Gastrocnemius medialis (tissue), 4 donors: ENCODE measurements around the gene LRRC8E. TPM values are rescaled to one million over a fixed set of nuclear protein-coding genes. Genes with fewer than 3 reads are reported as not detected.

Source experiments
- ATAC-seq, 2 donors: fragments of 150-250 bp; one replicate each; pipeline ENCODE4 v1.9.1; 2016
- DNase-seq, 2 donors: peaks; one replicate each; pipeline ENCODE4 v3.0.0-alpha.2; 2019
- H3K27ac ChIP-seq, 4 donors: fragments of 200-600 bp; sonication (generic); 1 replicate in 1 of 4; 2 replicates in 3 of 4; pipeline ENCODE4 v1.5.1; 2016 to 2018; ENCODE audit warnings: mild to moderate bottlenecking in 2 of 4, moderate library complexity in 1 of 4
- H3K27me3 ChIP-seq, 3 donors: fragments of 200-600 bp; sonication (generic) in 2 of 3; 1 replicate in 1 of 3; 2 replicates in 2 of 3; pipeline versions ENCODE4 v1.5.1 to v1.6.0; 2016 to 2019; ENCODE audit warnings: mild to moderate bottlenecking in 1 of 3, moderate library complexity in 1 of 3
- H3K36me3 ChIP-seq, 2 donors: fragments of 200-600 bp; sonication (generic) in 1 of 2; one replicate each; pipeline ENCODE4 v1.5.1; 2017 to 2018
- H3K4me1 ChIP-seq, 2 donors: fragments of 200-600 bp; sonication (generic) in 1 of 2; one replicate each; pipeline ENCODE4 v1.5.1; 2016 to 2017; ENCODE audit warnings: mild to moderate bottlenecking in 2 of 2
- H3K4me3 ChIP-seq, 4 donors: fragments of 200-600 bp; sonication (generic) in 3 of 4; 1 replicate in 1 of 4; 2 replicates in 3 of 4; pipeline ENCODE4 v1.5.1; 2016 to 2019; ENCODE audit warnings: mild to moderate bottlenecking in 2 of 4
- H3K9me3 ChIP-seq, 3 donors: fragments of 200-600 bp; sonication (generic) in 2 of 3; 1 replicate in 1 of 3; 2 replicates in 2 of 3; pipeline ENCODE4 v1.5.1; 2016 to 2019
- CTCF ChIP-seq, 5 experiments: fragments of 450-650 bp in 3 of 5; fragments of 200-600 bp in 2 of 5; sonication (generic) in 2 of 5; IDR thresholded peaks in 4 of 5; conservative IDR thresholded peaks in 1 of 5; 1 replicate in 4 of 5; 2 replicates in 1 of 5; pipeline ENCODE4 v1.5.1; 2016 to 2019; ENCODE audit warnings: antibody characterized with exemption in 5 of 5, mild to moderate bottlenecking in 3 of 5, moderate library complexity in 3 of 5
- POLR2A ChIP-seq, 2 donors: fragments of 450-650 bp; IDR thresholded peaks; one replicate each; pipeline ENCODE4 v1.6.1; 2017; ENCODE audit warnings: antibody characterized with exemption in 2 of 2, mild to moderate bottlenecking in 2 of 2, moderate library complexity in 2 of 2
- in situ Hi-C, 4 donors: fragments of 200-750 bp; cut with MboI; loops; one replicate each; pipeline versions ENCODE4 v1.15.0 to v1.8.0; 2017; ENCODE audit warnings: low sequenced_read_pairs in 4 of 4
- intact Hi-C: fragments of 100-400 bp; cut with DNase I; formaldehyde crosslinking; loops from one replicate; pipeline ENCODE4 v1.15.1; 2023; ENCODE audit warnings: low total_unique reads
- total RNA-seq, 4 donors: library from RNA; depleted of rRNA; stranded (reverse); fragments of >200 nt; gene quantifications; one replicate each; pipeline versions ENCODE4 v1.1.0 to v1.2.3, GENCODE V29; 2016

The LRRC8E gene
- total RNA-seq, 4 donors from 2014 or later: 2.1 TPM; not detected in 3

- peak in 1 of 2 donors; percentile 37 for ATAC-seq
- TF ChIP-seq POLR2A (IDR thresholded peaks at IDR 0.05) (no peak), CTCF (IDR thresholded peaks at IDR 0.05 in 4 of 5, conservative IDR thresholded peaks at IDR 0.05 in 1 of 5) (no peak)
- H3K36me3 ChIP-seq: no peaks in the 10 kb centered on the region
- peak overlapping the region in 2 of 4 donors; percentile 12 to 17 for H3K4me3 ChIP-seq
- intact Hi-C loops: no loop called here
- H3K27me3 ChIP-seq: peaks cover 55 to 59% (median 58%) of the 10 kb centered on the region in 3 donors
- H3K9me3 ChIP-seq: no peaks in the 10 kb centered on the region
- peaks cover 7 to 8% of the 10 kb centered on the region in 2 donors for H3K4me1 ChIP-seq
- peak in 1 of 2 donors; percentile 34 for DNase-seq
- in situ Hi-C loops: no loop called here
- no peak overlapping the region for H3K27ac ChIP-seq
Measured at GRCh38 chr19:7871437-7872305, 16.6 kb upstream of the LRRC8E start.

- H3K4me1 ChIP-seq: peaks cover 7 to 8% of the 10 kb centered on the region in 2 donors
Measured at GRCh38 chr19:7872306-7873204, 15.8 kb upstream of the LRRC8E start.

GRCh38 chr19:7873304-7874075, 14.8 kb upstream of the LRRC8E start:
- intact Hi-C loops: no loop called here

More at GRCh38 chr19:7872306-7873204, 15.8 kb upstream of the LRRC8E start:
- DNase-seq (no peak), ATAC-seq (no peak)
- Histone ChIP-seq H3K27ac (no peak overlapping the region), H3K9me3 (no peaks in the 10 kb centered on the region), H3K36me3 (no peaks in the 10 kb centered on the region), H3K27me3 (peaks cover 49 to 50% (median 49%) of the 10 kb centered on the region in 3 donors), H3K4me3 (no peak overlapping the region)
- TF ChIP-seq POLR2A (IDR thresholded peaks at IDR 0.05): no peak
- TF ChIP-seq CTCF (IDR thresholded peaks at IDR 0.05 in 4 of 5, conservative IDR thresholded peaks at IDR 0.05 in 1 of 5): no peak
- in situ Hi-C loops (no loop called here), intact Hi-C loops (no loop called here)

More at GRCh38 chr19:7873304-7874075, 14.8 kb upstream of the LRRC8E start:
- ATAC-seq (no peak), DNase-seq (no peak)
- H3K9me3 ChIP-seq: no peaks in the 10 kb centered on the region
- no peaks in the 10 kb centered on the region for H3K36me3 ChIP-seq
- no peak overlapping the region for H3K4me3 ChIP-seq
- peaks cover 40 to 42% (median 41%) of the 10 kb centered on the region in 3 donors for H3K27me3 ChIP-seq
- peaks cover 5 to 7% of the 10 kb centered on the region in 2 donors for H3K4me1 ChIP-seq
- in situ Hi-C loops: no loop called here
- TF ChIP-seq CTCF (IDR thresholded peaks at IDR 0.05 in 4 of 5, conservative IDR thresholded peaks at IDR 0.05 in 1 of 5) (no peak), POLR2A (IDR thresholded peaks at IDR 0.05) (no peak)
- H3K27ac ChIP-seq: no peak overlapping the region
